K562 (cell line): ENCODE measurements around the gene DAPK1. TPM values are rescaled to one million over a fixed set of nuclear protein-coding genes. Genes with fewer than 3 reads are reported as not detected.

Experiments used
- ATAC-seq: fragments of 200-7000 bp; cut with Tn5 transposase; 3 replicates; pipeline ENCODE4 v1.9.1; 2020; ENCODE audit warnings: moderate library complexity
- BruUV-seq: library from RNA; stranded (reverse); fragments of 400-500 nt; replicated peaks from 2 replicates; lab custom pipeline; 2021; lab: Mats Ljungman, UMichigan
- CTCF ChIA-PET: fragments of 300-600 bp; formaldehyde crosslinking; extraction: SDS; loops from one replicate; lab custom pipeline; 2021; ENCODE audit warnings: low intra/inter-chr PET ratio; lab: Yijun Ruan, JAX
- POLR2A ChIA-PET: fragments of 300-600, 350-650 bp; sonication (Branson Sonifier 250); formaldehyde crosslinking; extraction: SDS; loops from one replicate; lab custom pipeline; 2021; ENCODE audit warnings: antibody characterized with exemption, inconsistent platforms; lab: Yijun Ruan, JAX
- DNase-seq, 4 experiments: peaks; one replicate each; pipeline versions ENCODE4 v3.0.0 to v3.0.0-alpha.2; 2011 to 2018; ENCODE audit warnings: low spot score in 3 of 4, mixed read lengths in 3 of 4; ENCODE audit errors: extremely low read depth in 1 of 4
- FAIRE-seq: peaks from 2 replicates; lab custom pipeline; 2011; peaks lifted over from hg19 to GRCh38; lab: Jason Lieb, UNC
- H2AFZ ChIP-seq: 2 replicates; pipeline ENCODE4 v1.6.0; 2011; ENCODE audit warnings: low read depth, low read length, control low read depth, inconsistent platforms
- H3K27ac ChIP-seq: fragments of 200-600 bp; 3 replicates; pipeline ENCODE4 v1.8.0; 2011; ENCODE audit warnings: low read depth, mild to moderate bottlenecking, control low read depth, inconsistent platforms, low read length, moderate library complexity, mixed read lengths; ENCODE audit errors: extremely low read depth
- H3K27me3 ChIP-seq, 2 experiments: fragments of 300-600 bp in 1 of 2; 2 replicates in 1 of 2; 3 replicates in 1 of 2; pipeline versions ENCODE4 v1.6.0 to v1.8.0; 2011; ENCODE audit warnings: inconsistent platforms in 2 of 2, low read length in 2 of 2, mild to moderate bottlenecking in 1 of 2, mixed read lengths in 1 of 2, moderate library complexity in 1 of 2; ENCODE audit not compliant: control insufficient read depth in 2 of 2, insufficient read depth in 2 of 2
- H3K36me3 ChIP-seq: fragments of 300-600 bp; 3 replicates; pipeline ENCODE4 v1.8.0; 2011; ENCODE audit warnings: mild to moderate bottlenecking, low read length, inconsistent platforms; ENCODE audit not compliant: control insufficient read depth, insufficient read depth
- H3K4me1 ChIP-seq, 2 experiments: fragments of 200-600 bp in 1 of 2; replicated peaks in 1 of 2; 2 replicates in 1 of 2; 3 replicates in 1 of 2; pipeline versions ENCODE4 v1.5.1 to v1.8.0; 2011; ENCODE audit warnings: inconsistent platforms in 2 of 2, low read length in 2 of 2, mild to moderate bottlenecking in 1 of 2, mixed read lengths in 1 of 2, moderate library complexity in 1 of 2; ENCODE audit not compliant: control insufficient read depth in 2 of 2, insufficient read depth in 2 of 2
- H3K4me2 ChIP-seq: 2 replicates; pipeline ENCODE4 v1.6.1; 2011; ENCODE audit warnings: low read length, control low read depth, inconsistent platforms, mixed read lengths; ENCODE audit not compliant: insufficient read depth
- H3K4me3 ChIP-seq: fragments of 200-600 bp; sonication (generic), shearing (Covaris generic); 2 replicates; pipeline ENCODE4 v1.5.1; 2016; ENCODE audit warnings: control low read depth, inconsistent platforms
- H3K79me2 ChIP-seq: fragments of 200-600 bp; 3 replicates; pipeline ENCODE4 v1.8.0; 2011; ENCODE audit warnings: low read length, inconsistent platforms; ENCODE audit not compliant: control insufficient read depth, insufficient read depth
- H3K9ac ChIP-seq, 2 experiments: 2 replicates each; pipeline versions ENCODE4 v1.6.0 to v1.6.1; 2011; ENCODE audit warnings: low read depth in 2 of 2, low read length in 2 of 2, control low read depth in 1 of 2, inconsistent platforms in 1 of 2, mild to moderate bottlenecking in 1 of 2, mixed read lengths in 1 of 2; ENCODE audit not compliant: insufficient read depth in 1 of 2
- H3K9me1 ChIP-seq: one replicate; pipeline ENCODE4 v1.6.0; 2011; ENCODE audit warnings: inconsistent platforms, mild to moderate bottlenecking, low read length, moderate library complexity; ENCODE audit not compliant: control insufficient read depth, insufficient read depth
- H3K9me3 ChIP-seq: replicated peaks from 2 replicates; pipeline ENCODE4 v1.5.1; 2011; ENCODE audit warnings: low read depth, low read length, inconsistent platforms; ENCODE audit not compliant: control insufficient read depth, insufficient read depth
- H4K20me1 ChIP-seq: replicated peaks from 2 replicates; pipeline ENCODE4 v1.6.1; 2011; ENCODE audit warnings: low read length, inconsistent platforms, mixed read lengths; ENCODE audit not compliant: control insufficient read depth, insufficient read depth
- CREB5 ChIP-seq: fragments of 250-450 bp; sonication (Bioruptor Pico); IDR thresholded peaks from 2 replicates; pipeline ENCODE4 v1.5.0; 2020; ENCODE audit warnings: mild to moderate bottlenecking
- ETV6 ChIP-seq, 3 experiments: fragments of 150-350 bp in 1 of 3; sonication (generic) in 1 of 3; formaldehyde crosslinking in 1 of 3; IDR thresholded peaks; 2 replicates each; pipeline versions ENCODE4 v1.6.1 to v1.8.0; 2014 to 2022; ENCODE audit warnings: borderline replicate concordance in 2 of 3, low read depth in 2 of 3, antibody characterized with exemption in 1 of 3, low read length in 1 of 3, mild to moderate bottlenecking in 1 of 3, missing genetic modification reagents in 1 of 3
- ZKSCAN1 ChIP-seq: fragments of 150-350 bp; IDR thresholded peaks from 2 replicates; pipeline ENCODE4 v1.6.1; 2016; ENCODE audit warnings: low read depth, low read length
- ZNF280A ChIP-seq: fragments of 450-650 bp; IDR thresholded peaks from 2 replicates; pipeline ENCODE4 v1.6.1; 2018; ENCODE audit warnings: mild to moderate bottlenecking, low read depth; ENCODE audit not compliant: partially characterized antibody
- WGBS: fragments of 100-300 bp; shearing (Covaris generic); methylation state at CpG from one replicate; pipeline ENCODE4 v1.1.6; 2016; ENCODE audit warnings: low coverage, mixed read lengths; ENCODE audit not compliant: insufficient coverage; ENCODE audit errors: missing lambda C conversion rate; 5-methylcytosine and 5-hydroxymethylcytosine counted together
- in situ Hi-C: fragments of 300-500 bp; cut with MboI; formaldehyde crosslinking; loops from 4 replicates; pipeline ENCODE4 v1.15.0; 2018; ENCODE audit warnings: inconsistent platforms, mixed read lengths
- intact Hi-C: fragments of 100-400 bp; cut with micrococcal nuclease; formaldehyde crosslinking; loops from 2 replicates; pipeline ENCODE4 v1.14.2; 2022
- polyA plus RNA-seq, 8 experiments: library from polyadenylated mRNA; depleted of rRNA in 4 of 8; stranded (reverse) in 5 of 8; unstranded in 3 of 8; fragments of >200 nt; fragmentation: Nextera tagmentation in 2 of 8; fragmentation: Illumina TruSeq in 1 of 8; extraction: Ambion mirVana in 2 of 8; extraction: Trizol in 1 of 8; gene quantifications; 2 replicates each; pipeline versions ENCODE4 v1.2.1 to v1.2.3, GENCODE V29; 2011 to 2014; ENCODE audit warnings: inconsistent platforms in 1 of 8, missing spikeins in 1 of 8
- total RNA-seq, 7 experiments: library from RNA; depleted of rRNA in 6 of 7; stranded (reverse); fragments of >200 nt in 6 of 7; fragmentation: Illumina TruSeq in 2 of 7; extraction: Trizol in 2 of 7; gene quantifications; 2 replicates each; pipeline versions ENCODE4 v1.2.1 to v1.2.3, GENCODE V29; 2011 to 2021; ENCODE audit warnings: low replicate concordance in 1 of 7

Gene DAPK1
- total and polyA plus RNA-seq, 9 of the 15 experiments (the other 6 are each of a cell fraction or from before 2014, with no cell fraction given): 1.7 to 26.4 (median 15.8) TPM

DNA sequence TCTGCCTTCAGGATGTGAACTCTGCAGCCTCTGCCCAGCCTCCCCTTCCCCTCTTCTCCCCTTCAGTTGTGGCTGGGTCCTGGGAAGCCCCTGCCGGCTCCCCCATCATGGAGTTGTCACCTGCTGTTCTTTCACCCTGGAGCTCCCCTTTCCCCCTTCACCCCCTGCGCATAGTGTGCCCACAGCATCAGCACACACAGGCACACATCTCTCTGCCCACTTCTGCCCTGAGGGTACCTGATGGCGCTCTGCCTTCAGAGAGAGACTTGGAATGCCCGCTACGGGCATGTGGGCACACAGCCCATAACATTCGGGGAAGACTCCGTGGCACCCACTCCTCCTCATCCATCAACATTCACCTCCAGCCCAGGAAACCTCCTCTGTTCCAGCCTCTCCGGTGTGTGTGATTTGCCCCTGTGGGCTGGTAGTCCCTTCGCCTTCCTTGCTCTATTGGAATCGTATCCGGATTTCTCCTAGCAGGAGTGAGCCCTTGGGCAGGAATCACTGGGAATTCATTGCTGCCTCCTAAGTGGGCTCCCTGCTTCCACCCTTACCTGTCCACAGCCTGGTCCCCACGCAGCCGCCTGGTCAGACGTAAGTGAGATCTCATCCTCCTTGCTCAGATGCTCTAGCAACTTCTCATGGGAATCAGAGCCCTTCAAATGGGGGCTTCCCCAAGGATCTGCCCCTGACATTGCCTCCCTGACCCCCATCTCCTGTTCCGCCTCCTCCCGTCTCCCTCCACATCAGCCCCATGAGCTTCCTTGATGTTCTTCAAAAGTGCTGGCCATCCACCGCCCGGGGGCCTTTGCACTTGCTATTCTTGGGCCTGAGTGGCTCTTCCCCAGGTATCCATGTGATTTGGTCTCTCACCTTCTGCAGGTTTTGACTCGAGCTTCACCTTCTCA, 166.7 kb downstream of the DAPK1 start:
- 100% methylated on average over 2 of the region's 19 CpGs for WGBS
- no peak for DNase-seq
- H3K36me3 ChIP-seq: peaks cover 11% of the 10 kb centered on the region; the same call in 2 of the 3 replicates
- H3K27ac ChIP-seq: no peak overlapping the region
- CTCF ChIA-PET: interaction anchor here (0.6 to 2.3 kb wide), 2 partner anchors 328 to 690 kb away, joined by 4 to 10 read pairs; no protein-coding TSS in a partner anchor
- no peak overlapping the region for H3K9ac ChIP-seq
- intact Hi-C loops: loop anchor here (10.0 kb wide), 1 partner anchor 170 kb away; the partner anchor contains the start of gene DAPK1
- H3K27me3 ChIP-seq: no peaks in the 10 kb centered on the region
- H2AFZ ChIP-seq: no peak overlapping the region
- H3K4me2 ChIP-seq: no peak overlapping the region
- POLR2A ChIA-PET: no interaction called here
- no peak overlapping the region for H3K4me3 ChIP-seq
- BruUV-seq: no TSS peak
- ATAC-seq: no peak
- H4K20me1 ChIP-seq: no peaks in the 10 kb centered on the region
- TF ChIP-seq ZNF280A (no peak), ETV6 (IDR thresholded peaks at IDR 0.05; ENCODE audit: borderline replicate concordance in 1 of 2, low read depth in 2 of 2, low read length in 1 of 2) (no peak), ETV6 (CRISPR knock-in tag; IDR thresholded peaks at IDR 0.05; ENCODE audit: borderline replicate concordance) (no peak), CREB5 (no peak), ZKSCAN1 (peak; percentile 71; the same call in 1 of the 2 replicates)
- TF ChIP-seq, all 486 proteins: peak for 1
- Histone ChIP-seq H3K9me1 (no peaks in the 10 kb centered on the region), H3K4me1 (peaks cover 0 to 7% of the 10 kb centered on the region in 2 experiments; a peak in 4 of 5 replicates), H3K9me3 (no peaks in the 10 kb centered on the region; the same call in none of the 2 replicates), H3K79me2 (no peaks in the 10 kb centered on the region)
- in situ Hi-C loops: loop anchor here (25.0 kb wide), 1 partner anchor 1227 kb away; no protein-coding TSS in a partner anchor
- FAIRE-seq: no peak
